ENCODE data around the gene YKT6. TPM values are rescaled to one million over a fixed set of nuclear protein-coding genes. Genes with fewer than 3 reads are reported as not detected.

The YKT6 gene
- total and polyA plus RNA-seq, 2 of the 8 experiments (the other 6 are each of a cell fraction or from before 2014, with no cell fraction given) = 75.3 to 103 TPM

DNA sequence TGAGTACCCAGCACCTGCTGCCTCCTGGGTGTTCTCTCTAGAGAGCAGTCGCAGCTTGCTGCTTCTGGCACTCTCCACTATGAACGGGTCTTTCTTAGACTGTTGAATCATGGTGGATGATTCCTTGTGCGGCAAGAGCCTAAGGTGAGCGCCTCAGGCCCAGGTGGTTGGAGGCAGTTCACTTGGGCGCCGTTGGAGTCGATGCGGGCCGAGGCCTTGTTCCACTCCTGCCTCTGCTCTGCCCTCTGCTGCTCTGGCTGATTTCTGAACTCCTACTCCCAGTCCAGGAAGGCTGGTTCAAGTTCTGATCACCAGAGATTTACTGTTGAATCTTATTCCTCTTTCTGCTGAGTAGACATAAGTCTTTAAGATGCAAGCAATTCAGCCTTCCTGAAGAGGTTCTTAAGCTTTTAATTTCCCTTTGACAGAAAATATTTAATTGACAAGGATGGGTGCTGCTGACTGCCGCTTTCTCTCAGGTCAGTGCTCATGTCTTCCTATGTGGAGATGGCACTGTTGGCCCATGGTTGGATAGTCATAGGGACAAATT, 10.4 kb downstream of the YKT6 start (continued):
- TF ChIP-seq CBX5 (IDR thresholded peaks at IDR 0.05; ENCODE audit: low read depth, low read length) (no peak), JUND (IDR thresholded peaks at IDR 0.05; ENCODE audit: low read length) (no peak)

All from H1 (cell line).